ENCODE measurements around the gene DMRT1. TPM values are rescaled to one million over a fixed set of nuclear protein-coding genes. Genes with fewer than 3 reads are reported as not detected.
A peak's percentile ranks its signal among the peaks of the same experiment; 100 is the strongest.

DMRT1 gene
- total RNA-seq, 1 donor from 2014 or later: not detected

DNA sequence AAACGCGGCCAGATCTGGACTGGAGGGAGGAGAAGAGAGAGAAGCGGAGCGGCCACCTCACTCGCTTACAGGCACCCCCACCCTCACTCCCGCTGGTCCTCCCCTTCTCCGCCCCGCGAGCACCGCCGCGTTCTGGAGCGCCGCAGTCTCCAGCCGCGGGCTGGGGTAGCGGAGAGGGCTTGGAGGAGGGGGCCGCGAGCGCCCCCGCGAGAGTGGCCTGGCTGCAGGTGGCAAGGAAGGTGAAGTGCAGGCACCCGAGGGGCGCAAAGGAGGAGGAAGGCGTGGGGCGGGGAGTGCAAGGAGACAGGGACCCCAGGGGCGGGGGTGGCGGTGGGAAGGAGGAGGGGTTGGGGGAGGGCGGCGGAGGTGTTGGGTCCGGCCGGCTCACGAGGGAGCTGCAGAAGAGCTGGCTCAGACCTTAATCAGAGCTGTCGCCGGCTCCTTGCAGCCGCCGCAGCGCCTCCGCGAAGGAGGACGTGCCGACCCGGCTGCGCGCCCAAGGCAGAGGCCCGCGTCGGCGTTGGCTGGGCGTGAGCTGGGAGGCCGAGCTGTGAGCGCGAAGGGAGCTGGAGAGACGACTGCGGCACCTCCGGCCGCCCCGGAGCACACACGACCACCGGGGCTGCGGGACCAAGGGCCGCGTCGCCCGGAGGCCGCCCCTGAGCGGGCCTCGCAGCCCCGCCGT lies 134.9 kb downstream of the DMRT1 start, which contains the start of gene DMRT3:
Gene DMRT3 (plus strand): TSS at position 398 of the 685 bp plus-strand sequence. CDS start 347 bp downstream, outside the sequence.
- DNase-seq (ENCODE audit: low read depth): no peak
- H3K4me2 ChIP-seq (ENCODE audit: low read length): peak within 1 kb of the TSS; percentile 30
- TF ChIP-seq, protein P1, sequence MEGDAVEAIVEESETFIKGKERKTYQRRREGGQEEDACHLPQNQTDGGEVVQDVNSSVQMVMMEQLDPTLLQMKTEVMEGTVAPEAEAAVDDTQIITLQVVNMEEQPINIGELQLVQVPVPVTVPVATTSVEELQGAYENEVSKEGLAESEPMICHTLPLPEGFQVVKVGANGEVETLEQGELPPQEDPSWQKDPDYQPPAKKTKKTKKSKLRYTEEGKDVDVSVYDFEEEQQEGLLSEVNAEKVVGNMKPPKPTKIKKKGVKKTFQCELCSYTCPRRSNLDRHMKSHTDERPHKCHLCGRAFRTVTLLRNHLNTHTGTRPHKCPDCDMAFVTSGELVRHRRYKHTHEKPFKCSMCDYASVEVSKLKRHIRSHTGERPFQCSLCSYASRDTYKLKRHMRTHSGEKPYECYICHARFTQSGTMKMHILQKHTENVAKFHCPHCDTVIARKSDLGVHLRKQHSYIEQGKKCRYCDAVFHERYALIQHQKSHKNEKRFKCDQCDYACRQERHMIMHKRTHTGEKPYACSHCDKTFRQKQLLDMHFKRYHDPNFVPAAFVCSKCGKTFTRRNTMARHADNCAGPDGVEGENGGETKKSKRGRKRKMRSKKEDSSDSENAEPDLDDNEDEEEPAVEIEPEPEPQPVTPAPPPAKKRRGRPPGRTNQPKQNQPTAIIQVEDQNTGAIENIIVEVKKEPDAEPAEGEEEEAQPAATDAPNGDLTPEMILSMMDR (IDR thresholded peaks at IDR 0.05; ENCODE audit: insufficient read depth, low read depth, low read length): no peak
- H3K27me3 Mint-ChIP-seq (ENCODE audit: low read depth, unreplicated experiment): peaks cover 75% of the 10 kb centered on the region
- H4K20me1 ChIP-seq (ENCODE audit: insufficient read depth, low read length): no peaks in the 10 kb centered on the region
- no peak within 1 kb of the TSS for H3K4me3 Mint-ChIP-seq (ENCODE audit: unreplicated experiment)
- no peaks in the 10 kb centered on the region for H3K36me3 ChIP-seq (ENCODE audit: insufficient read depth, low read length)
- no peaks in the 10 kb centered on the region for H3K4me1 ChIP-seq (ENCODE audit: insufficient read depth, low read length)
- H3K27ac ChIP-seq (ENCODE audit: low read depth, low read length): no peak within 1 kb of the TSS
- no peak within 1 kb of the TSS for H2AFZ ChIP-seq (ENCODE audit: low read depth, low read length)
- peaks cover 3% of the 10 kb centered on the region for H3K9me3 ChIP-seq (ENCODE audit: insufficient read depth, low read depth, low read length)
- peaks cover 84% of the 10 kb centered on the region for H3K27me3 ChIP-seq (ENCODE audit: insufficient read depth, low read length)
- no peak within 1 kb of the TSS for H3K9ac ChIP-seq (ENCODE audit: low read length)
- H3K4me1 Mint-ChIP-seq (ENCODE audit: low read depth, unreplicated experiment): no peaks in the 10 kb centered on the region
- no peaks in the 10 kb centered on the region for H3K36me3 Mint-ChIP-seq (ENCODE audit: low read depth, unreplicated experiment)
- no peak for FAIRE-seq
- peak within 1 kb of the TSS; percentile 66 for H3K27ac Mint-ChIP-seq (ENCODE audit: unreplicated experiment)
- no peaks in the 10 kb centered on the region for H3K79me2 ChIP-seq (ENCODE audit: insufficient read depth, low read length)
- H3K4me3 ChIP-seq (ENCODE audit: insufficient read depth, low read depth, low read length): no peak within 1 kb of the TSS
- H3K9me3 Mint-ChIP-seq (ENCODE audit: unreplicated experiment): peaks cover 18% of the 10 kb centered on the region

DNA sequence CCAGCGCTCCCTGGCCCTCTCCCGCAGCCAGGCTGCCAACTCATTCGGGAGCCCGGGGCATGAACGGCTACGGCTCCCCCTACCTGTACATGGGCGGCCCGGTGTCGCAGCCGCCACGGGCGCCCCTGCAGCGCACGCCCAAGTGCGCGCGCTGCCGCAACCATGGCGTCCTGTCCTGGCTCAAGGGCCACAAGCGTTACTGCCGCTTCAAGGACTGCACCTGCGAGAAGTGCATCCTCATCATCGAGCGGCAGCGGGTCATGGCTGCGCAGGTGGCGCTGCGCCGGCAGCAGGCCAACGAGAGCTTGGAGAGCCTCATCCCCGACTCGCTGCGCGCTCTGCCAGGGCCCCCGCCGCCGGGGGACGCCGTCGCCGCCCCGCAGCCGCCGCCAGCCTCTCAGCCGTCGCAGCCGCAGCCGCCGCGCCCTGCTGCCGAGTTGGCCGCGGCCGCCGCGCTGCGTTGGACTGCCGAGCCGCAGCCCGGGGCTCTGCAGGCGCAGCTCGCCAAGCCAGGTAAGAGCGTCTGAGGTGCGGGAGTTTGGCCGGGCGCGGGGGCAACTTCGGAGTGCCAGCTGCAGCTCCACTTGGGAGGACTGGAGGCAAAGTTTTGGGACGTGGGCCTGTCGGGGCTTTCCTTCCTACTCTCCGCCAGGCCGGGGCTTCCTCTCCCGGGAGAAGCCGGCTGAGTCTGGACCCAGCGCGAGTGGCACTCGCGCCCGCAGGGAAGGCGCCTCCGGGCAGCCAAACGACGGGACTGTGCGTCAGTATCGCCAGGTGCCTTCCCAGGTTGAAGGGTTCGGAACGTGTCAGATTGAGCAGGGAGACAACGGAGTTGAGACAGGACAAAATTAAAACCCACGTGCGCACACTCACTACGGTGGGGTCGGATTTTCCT lies 135.7 kb downstream of the DMRT1 start:
- Mint-ChIP-seq H3K27me3 (ENCODE audit: low read depth, unreplicated experiment) (peaks cover 79% of the 10 kb centered on the region), H3K36me3 (ENCODE audit: low read depth, unreplicated experiment) (no peaks in the 10 kb centered on the region), H3K4me3 (ENCODE audit: unreplicated experiment) (no peak overlapping the region), H3K9me3 (ENCODE audit: unreplicated experiment) (peaks cover 18% of the 10 kb centered on the region), H3K4me1 (ENCODE audit: low read depth, unreplicated experiment) (no peaks in the 10 kb centered on the region), H3K27ac (ENCODE audit: unreplicated experiment) (no peak overlapping the region)
- DNase-seq (ENCODE audit: low read depth): no peak
- FAIRE-seq: no peak
- Histone ChIP-seq H4K20me1 (ENCODE audit: insufficient read depth, low read length) (no peaks in the 10 kb centered on the region), H2AFZ (ENCODE audit: low read depth, low read length) (no peak overlapping the region), H3K27ac (ENCODE audit: low read depth, low read length) (no peak overlapping the region), H3K4me3 (ENCODE audit: insufficient read depth, low read depth, low read length) (no peak overlapping the region), H3K9ac (ENCODE audit: low read length) (no peak overlapping the region), H3K9me3 (ENCODE audit: insufficient read depth, low read depth, low read length) (peaks cover 3% of the 10 kb centered on the region), H3K27me3 (ENCODE audit: insufficient read depth, low read length) (peaks cover 86% of the 10 kb centered on the region), H3K79me2 (ENCODE audit: insufficient read depth, low read length) (no peaks in the 10 kb centered on the region), H3K4me1 (ENCODE audit: insufficient read depth, low read length) (no peaks in the 10 kb centered on the region), H3K4me2 (ENCODE audit: low read length) (peak overlapping the region; percentile 30), H3K36me3 (ENCODE audit: insufficient read depth, low read length) (no peaks in the 10 kb centered on the region)
- TF ChIP-seq, protein P1 (IDR thresholded peaks at IDR 0.05; ENCODE audit: insufficient read depth, low read depth, low read length): no peak
- TF ChIP-seq EZH2 (IDR thresholded peaks at IDR 0.05; ENCODE audit: insufficient read depth, low read length): peak; percentile 85
